NCI-H526 treated with DMSO at 0.1 percent for 48 hours (cell line): ENCODE measurements around the gene CLIP1.
A peak's percentile ranks its signal among the peaks of the same experiment; 100 is the strongest.
"Not testable (repeated sequence)": the region's sequence is repeated elsewhere in the genome, so short reads cannot be mapped to it uniquely, and the experiment has no call there.

Experiments used
- DNase-seq: peaks from one replicate; lab custom pipeline; 2025; lab: John Stamatoyannopoulos, UW

The CLIP1 gene

GRCh38 chr12:122395319-122395718 is 27.1 kb downstream of the CLIP1 start:
- DNase-seq = no peak

- DNase-seq = no peak
Observed at GRCh38 chr12:122394626-122395194, 27.8 kb downstream of the CLIP1 start.

- no peak for DNase-seq
Observed at GRCh38 chr12:122393817-122394216, 28.7 kb downstream of the CLIP1 start.

DNA sequence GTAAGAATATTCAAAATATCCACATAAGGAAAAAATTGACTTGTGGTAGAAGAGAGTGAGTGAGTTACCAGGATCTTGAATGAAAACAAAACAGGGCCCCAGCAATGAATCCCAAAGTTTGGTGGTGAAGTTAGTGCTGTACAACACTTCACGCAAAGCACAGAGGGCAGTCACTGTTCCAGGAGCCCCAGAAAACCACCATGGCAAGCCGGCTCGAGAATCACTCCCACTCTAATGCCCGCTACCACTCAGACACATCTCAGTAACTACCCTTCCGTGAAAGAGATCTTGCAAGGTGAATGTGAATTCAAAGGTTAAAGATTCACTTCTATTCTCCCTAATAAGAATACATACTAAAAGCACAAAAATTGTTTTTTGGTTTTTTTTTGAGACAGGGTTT is 30.1 kb downstream of the CLIP1 start:
- DNase-seq = no peak

DNA sequence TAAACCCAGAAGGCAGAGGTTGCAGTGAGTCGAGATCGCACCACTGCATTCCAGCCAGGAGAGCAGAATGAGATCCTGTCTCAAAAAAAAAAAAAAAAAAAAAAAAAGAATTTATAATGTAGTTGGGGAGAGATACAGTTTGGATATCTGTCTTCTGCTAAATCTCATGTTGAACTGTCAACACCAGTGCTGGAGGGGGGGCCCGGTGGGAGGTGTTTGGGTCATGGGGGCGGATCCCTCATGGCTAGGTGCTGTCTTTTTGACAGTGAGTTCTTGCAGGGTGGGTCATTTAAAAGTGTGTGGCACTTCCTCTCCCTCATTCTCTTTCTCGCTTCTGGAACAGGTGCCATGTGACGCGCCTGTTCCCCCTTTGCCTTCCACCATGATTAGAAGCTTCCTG is 32.8 kb downstream of the CLIP1 start:
- DNase-seq = no peak

DNA sequence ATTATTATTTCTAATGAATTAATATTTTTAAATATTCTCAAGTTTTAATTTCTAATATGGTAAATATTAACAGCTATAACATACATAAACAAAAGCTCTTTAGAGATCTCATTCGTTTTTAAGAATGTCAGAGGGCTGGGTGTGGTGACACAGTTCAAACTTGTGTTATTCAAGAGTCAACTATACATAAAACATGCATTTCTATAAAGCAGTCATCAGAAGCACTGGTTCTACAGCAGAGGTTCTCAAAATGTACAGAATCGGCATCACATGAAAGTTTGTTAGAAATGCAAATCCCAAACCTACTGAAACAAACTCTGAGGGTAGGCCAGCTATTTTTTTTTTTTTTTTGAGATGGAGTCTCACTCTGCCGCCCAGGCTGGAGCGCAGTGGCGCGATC is 34.6 kb downstream of the CLIP1 start:
- no peak for DNase-seq

- DNase-seq = no peak
Observed at GRCh38 chr12:122385171-122386016, 37.1 kb downstream of the CLIP1 start.

- no peak for DNase-seq
Observed at GRCh38 chr12:122382919-122383350, 39.5 kb downstream of the CLIP1 start.

- no peak for DNase-seq
Observed at GRCh38 chr12:122381021-122381420, 41.4 kb downstream of the CLIP1 start.

DNA sequence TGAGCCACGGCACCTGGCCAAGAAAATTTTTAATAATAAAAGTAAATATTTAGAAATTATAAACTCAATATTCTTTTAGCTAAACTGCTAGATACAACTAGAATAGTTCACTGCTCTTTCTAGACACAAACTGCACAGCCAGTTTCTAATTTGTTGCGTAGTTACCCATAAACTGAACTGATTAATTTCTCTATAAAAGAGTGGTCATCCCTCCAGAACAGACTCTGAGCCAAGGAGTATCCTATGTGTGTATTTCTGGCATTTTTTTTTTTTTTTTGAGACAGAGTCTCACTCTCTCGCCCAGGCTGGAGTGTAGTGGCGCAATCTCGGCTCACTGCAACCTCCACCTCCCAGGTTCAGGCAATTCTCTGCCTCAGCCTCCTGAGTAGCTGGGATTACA is 45.7 kb downstream of the CLIP1 start:
- not testable (repeated sequence) for DNase-seq

- DNase-seq = no peak
Observed at GRCh38 chr12:122374707-122375106, 47.8 kb downstream of the CLIP1 start.

DNA sequence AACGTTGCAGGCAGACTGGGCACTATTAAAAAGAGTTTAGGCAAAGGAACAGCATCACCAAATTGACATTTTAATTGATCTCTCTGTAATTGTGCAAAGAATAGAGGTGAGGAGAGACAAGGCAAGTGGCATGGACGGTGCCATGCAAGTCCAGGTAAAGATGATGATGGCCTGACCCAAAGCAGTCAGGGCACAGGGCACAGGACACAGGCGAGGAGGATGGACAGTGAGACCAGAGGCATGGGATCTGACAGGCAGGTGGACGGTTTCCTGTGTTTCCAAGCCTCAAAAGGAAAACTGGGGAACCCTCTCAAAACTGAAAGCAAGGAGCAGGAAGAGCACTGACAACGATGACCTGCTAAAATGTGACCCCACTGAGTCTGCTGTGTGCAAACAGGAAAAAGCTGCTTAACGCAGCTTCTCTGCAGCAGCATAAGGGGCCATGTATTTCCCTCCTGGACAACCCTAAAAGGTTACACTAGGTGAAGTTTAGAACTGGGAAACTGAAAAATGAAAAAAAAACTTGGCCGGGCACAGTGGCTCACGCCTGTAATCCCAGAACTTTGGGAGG is 50.9 kb downstream of the CLIP1 start:
- no peak for DNase-seq

DNA sequence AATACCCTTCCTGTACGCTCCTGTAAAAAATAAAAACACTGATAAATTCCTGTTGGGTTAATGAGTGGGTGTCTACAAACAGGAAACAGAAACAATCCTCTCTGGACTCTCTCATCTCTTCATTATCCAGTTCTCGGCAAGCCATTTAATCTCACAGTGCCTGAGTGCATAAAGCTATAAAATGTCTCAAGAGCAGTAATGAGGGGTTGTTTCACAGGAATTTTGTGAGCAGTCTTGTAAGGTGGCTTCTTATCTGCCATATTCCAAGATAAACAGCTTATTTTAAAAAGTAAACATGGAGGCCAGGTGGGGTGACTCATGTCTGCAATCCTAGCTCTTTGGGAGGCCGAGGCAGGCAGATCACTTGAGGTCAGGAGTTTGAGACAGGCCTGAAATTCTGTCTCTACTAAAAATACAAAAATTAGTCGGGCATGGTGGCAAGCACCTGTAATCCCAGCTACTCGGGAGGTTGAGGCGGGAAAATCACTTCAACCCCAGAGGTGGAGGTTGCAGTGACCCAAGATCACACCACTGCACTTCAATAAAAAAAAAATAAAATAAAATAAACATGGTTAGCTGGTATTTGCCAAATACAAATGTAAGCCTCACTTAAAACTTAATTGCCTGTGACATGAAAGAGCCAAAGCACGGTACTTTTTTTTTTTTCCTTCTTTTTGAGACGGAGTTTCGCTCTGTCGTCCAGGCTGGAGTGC is 54.0 kb downstream of the CLIP1 start:
- no peak for DNase-seq

- not testable (repeated sequence) for DNase-seq
Observed at GRCh38 chr12:122367632-122368031, 54.8 kb downstream of the CLIP1 start.

GRCh38 chr12:122366685-122367475 is 55.6 kb downstream of the CLIP1 start:
- no peak for DNase-seq

- DNase-seq = not testable (repeated sequence)
Observed at GRCh38 chr12:122365226-122365625, 57.2 kb downstream of the CLIP1 start.

- no peak for DNase-seq
Observed at GRCh38 chr12:122363782-122364181, 58.7 kb downstream of the CLIP1 start.

DNA sequence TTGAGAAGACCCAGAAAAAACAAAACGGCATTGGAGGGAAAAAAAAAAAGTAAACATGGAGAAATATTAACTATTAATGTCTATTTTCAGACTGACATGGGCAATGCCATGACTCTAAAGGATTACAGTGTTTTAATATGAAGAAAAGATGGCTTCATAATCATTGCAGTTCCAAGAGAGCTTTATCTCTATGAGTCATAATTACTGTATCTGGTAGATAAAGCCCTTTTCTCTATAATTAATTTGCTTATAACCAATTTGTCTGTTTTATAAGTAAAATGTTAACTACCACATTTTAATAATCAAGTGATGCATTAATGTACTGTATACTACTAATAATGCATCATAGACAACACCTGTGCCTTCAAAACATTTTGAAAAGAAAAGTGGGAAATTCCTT is 59.7 kb downstream of the CLIP1 start:
- DNase-seq = no peak

GRCh38 chr12:122358403-122358802 is 64.1 kb downstream of the CLIP1 start:
- not testable (repeated sequence) for DNase-seq

GRCh38 chr12:122357536-122357935 is 64.9 kb downstream of the CLIP1 start:
- not testable (repeated sequence) for DNase-seq

DNA sequence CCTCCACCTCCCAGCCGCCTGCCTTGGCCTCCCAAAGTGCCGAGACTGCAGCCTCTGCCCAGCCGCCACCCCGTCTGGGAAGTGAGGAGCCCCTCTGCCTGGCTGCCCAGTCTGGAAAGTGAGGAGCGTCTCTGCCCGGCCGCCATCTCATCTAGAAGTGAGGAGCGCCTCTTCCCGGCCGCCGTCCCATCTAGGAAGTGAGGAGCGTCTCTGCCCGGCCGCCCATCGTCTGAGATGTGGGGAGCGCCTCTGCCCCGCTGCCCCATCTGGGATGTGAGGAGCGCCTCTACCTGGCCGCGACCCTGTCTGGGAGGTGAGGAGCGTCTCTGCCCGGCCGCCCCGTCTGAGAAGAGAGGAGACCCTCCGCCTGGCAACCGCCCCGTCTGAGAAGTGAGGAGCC is 65.5 kb downstream of the CLIP1 start:
- not testable (repeated sequence) for DNase-seq

DNA sequence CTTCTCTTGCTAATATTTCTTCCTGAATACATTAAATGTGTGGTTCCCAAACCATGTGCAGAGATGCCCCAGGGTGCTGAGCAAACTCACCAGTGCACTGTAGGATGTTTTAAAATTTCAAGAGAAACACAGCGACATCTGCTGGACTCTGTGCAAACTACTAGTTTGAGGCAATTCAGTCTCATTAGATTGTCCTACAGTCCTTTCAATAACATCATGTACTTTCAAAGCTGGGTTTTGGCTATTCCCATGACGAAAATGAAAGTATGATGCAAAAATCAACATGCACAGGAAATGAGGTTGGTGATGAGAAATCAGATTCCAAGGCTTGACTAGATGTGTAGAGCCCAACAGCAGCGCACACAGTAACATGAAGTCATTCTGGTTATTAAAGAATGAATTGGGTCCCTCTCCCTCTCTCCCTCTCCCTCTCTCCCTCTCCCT is 66.3 kb downstream of the CLIP1 start:
- DNase-seq = peak; percentile 40
